Measurements from ENCODE around the gene ARHGEF26.

ARHGEF26 gene

GRCh38 chr3:154125378-154126030 lies 4.3 kb downstream of the ARHGEF26 start:
- no peak for DNase-seq
- TF ChIP-seq POLR2A (IDR thresholded peaks at IDR 0.05; ENCODE audit: low read length) (no peak), GATA1 (IDR thresholded peaks at IDR 0.05; ENCODE audit: low read depth, low read length) (no peak)

GRCh38 chr3:154126651-154127050 lies 5.5 kb downstream of the ARHGEF26 start:
- no peak for TF ChIP-seq POLR2A (IDR thresholded peaks at IDR 0.05; ENCODE audit: low read length)
- no peak for TF ChIP-seq GATA1 (IDR thresholded peaks at IDR 0.05; ENCODE audit: low read depth, low read length)
- no peak for DNase-seq

- DNase-seq = no peak
- TF ChIP-seq GATA1 (IDR thresholded peaks at IDR 0.05; ENCODE audit: low read depth, low read length) (no peak), POLR2A (IDR thresholded peaks at IDR 0.05; ENCODE audit: low read length) (no peak)
Observed at GRCh38 chr3:154129625-154130024, 8.4 kb downstream of the ARHGEF26 start.

GRCh38 chr3:154130540-154130939 lies 9.3 kb downstream of the ARHGEF26 start:
- TF ChIP-seq GATA1 (IDR thresholded peaks at IDR 0.05; ENCODE audit: low read depth, low read length) = no peak
- no peak for TF ChIP-seq POLR2A (IDR thresholded peaks at IDR 0.05; ENCODE audit: low read length)
- DNase-seq = no peak

- TF ChIP-seq GATA1 (IDR thresholded peaks at IDR 0.05; ENCODE audit: low read depth, low read length) (no peak), POLR2A (IDR thresholded peaks at IDR 0.05; ENCODE audit: low read length) (no peak)
- no peak for DNase-seq
Observed at GRCh38 chr3:154131830-154132229, 10.6 kb downstream of the ARHGEF26 start.

DNA sequence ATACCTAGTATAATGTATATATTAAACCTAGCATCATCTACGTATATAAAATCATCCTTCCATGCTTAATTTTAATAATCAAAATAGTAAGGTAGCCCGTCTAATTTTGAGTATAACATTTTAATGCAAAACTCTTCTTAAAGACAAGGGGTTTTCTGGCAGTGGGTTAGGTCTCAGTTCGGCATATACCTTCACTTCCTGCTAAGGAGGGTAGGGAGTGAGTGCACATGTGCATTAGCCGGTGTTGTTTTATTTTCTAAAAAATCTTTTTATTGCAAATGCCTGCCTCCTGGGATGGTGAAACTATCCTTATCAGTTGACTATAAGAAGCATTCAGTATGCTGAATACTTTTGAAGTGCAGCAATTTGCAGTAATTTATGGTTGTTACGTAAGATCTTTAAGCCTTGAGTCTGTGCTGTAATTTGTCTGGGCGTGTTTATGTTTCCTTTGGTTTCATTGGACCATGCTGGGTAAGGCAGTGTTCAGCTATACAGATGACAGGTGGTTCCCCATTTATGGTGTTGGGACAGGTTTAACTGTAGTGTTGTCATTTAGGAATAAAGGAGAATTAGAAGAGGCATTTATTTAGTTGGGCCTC lies 11.7 kb downstream of the ARHGEF26 start:
- no peak for TF ChIP-seq POLR2A (IDR thresholded peaks at IDR 0.05; ENCODE audit: low read length)
- no peak for TF ChIP-seq GATA1 (IDR thresholded peaks at IDR 0.05; ENCODE audit: low read depth, low read length)
- DNase-seq = no peak

DNA sequence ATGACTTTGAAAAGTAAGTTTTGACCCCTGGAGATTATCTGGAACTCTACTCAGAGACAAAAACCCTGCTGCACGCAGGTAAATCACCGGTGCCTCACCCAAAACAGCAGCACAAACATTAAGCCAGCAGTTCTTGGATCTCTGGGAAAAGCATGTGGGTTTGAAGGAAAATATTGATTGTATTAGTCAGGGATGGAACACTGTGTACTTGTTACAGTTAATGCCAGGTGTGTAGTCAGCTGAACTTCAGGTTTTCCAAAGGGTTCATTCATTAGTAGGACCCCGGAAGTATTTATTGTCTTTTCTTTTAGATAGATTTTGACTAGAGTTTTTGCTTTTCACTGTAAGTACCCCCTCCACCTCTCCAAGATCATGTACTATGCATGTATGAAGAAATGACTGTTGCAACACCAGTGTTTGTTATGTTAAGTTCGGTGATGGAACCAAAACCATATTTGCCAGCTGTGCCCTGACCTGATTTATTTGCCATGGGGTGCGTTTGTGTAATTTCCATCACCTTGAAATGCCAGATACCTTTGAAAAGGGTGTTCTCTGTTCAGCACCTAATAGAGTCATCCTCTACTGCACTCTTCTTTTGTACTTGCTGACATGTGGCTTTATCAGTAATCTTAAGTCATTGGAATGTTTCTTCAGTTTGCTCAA lies 14.5 kb downstream of the ARHGEF26 start:
- DNase-seq = no peak
- TF ChIP-seq GATA1 (IDR thresholded peaks at IDR 0.05; ENCODE audit: low read depth, low read length) (no peak), POLR2A (IDR thresholded peaks at IDR 0.05; ENCODE audit: low read length) (no peak)

DNA sequence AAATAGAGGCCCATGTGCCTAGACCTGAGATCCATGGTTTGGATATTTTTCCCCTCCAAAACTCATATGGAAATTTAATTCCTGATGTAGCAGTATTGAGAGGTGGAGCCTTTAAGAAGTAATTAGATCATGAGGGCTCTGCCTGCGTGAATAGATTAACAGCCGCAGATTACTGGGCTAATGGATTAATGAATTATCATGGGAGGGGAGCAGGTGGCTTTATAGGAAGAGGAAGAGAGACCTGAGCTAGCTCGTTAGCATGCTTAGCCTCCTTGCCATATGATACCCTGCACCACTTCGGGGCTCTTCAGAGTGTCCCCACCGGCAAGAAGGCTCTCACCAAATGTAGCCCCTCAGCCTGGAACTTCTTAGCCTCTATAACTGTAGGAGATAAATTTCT lies 15.8 kb downstream of the ARHGEF26 start:
- no peak for DNase-seq
- TF ChIP-seq GATA1 (IDR thresholded peaks at IDR 0.05; ENCODE audit: low read depth, low read length) = no peak

DNA sequence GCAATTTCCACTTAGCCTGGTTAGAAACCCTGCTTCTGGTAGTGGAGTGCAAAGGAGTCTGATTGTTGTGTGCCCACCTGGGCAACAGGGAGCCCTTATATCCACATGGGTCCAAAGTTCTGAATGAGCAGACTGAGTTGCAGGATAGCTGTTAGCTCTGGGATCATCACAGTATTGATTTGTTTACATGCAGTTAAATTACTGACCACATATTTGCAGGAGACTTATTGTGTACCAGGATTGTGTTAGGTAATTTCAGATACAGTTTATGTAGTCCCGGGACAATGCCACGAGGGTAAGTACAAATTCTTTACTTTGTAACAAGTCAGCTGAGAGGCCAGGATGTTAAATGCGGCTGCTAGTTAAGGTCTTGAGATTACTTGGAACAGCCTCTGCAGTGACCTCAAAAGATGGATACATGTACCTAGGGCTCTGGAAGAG lies 18.8 kb downstream of the ARHGEF26 start:
- no peak for TF ChIP-seq GATA1 (IDR thresholded peaks at IDR 0.05; ENCODE audit: low read depth, low read length)
- no peak for TF ChIP-seq POLR2A (IDR thresholded peaks at IDR 0.05; ENCODE audit: low read length)
- DNase-seq = no peak

DNA sequence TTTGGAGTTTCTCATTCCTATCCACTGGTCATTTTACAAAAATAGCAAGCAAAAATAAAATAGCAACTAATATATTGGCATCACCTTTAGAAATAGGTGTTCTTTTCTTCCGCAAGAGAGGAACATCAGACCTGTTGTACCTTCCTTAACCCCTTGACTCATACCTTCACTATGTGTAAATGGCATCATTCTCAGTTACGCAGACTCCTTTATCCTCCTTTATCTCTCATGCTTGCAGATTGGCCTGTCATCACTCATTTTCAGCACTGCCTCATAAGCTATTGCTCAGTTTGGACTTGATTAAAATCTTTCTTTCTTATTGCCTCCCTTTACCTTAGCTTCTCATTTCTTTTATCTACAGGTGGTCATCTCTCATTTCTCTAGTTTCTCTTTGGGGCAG lies 21.4 kb downstream of the ARHGEF26 start:
- TF ChIP-seq POLR2A (IDR thresholded peaks at IDR 0.05; ENCODE audit: low read length) = no peak
- TF ChIP-seq GATA1 (IDR thresholded peaks at IDR 0.05; ENCODE audit: low read depth, low read length) = no peak
- DNase-seq = no peak

- DNase-seq = no peak
- TF ChIP-seq POLR2A (IDR thresholded peaks at IDR 0.05; ENCODE audit: low read length) (no peak), GATA1 (IDR thresholded peaks at IDR 0.05; ENCODE audit: low read depth, low read length) (no peak)
Observed at GRCh38 chr3:154143873-154144272, 22.7 kb downstream of the ARHGEF26 start.

- TF ChIP-seq POLR2A (IDR thresholded peaks at IDR 0.05; ENCODE audit: low read length) (no peak), GATA1 (IDR thresholded peaks at IDR 0.05; ENCODE audit: low read depth, low read length) (no peak)
- DNase-seq = no peak
Observed at GRCh38 chr3:154144825-154145465, 23.8 kb downstream of the ARHGEF26 start.

DNA sequence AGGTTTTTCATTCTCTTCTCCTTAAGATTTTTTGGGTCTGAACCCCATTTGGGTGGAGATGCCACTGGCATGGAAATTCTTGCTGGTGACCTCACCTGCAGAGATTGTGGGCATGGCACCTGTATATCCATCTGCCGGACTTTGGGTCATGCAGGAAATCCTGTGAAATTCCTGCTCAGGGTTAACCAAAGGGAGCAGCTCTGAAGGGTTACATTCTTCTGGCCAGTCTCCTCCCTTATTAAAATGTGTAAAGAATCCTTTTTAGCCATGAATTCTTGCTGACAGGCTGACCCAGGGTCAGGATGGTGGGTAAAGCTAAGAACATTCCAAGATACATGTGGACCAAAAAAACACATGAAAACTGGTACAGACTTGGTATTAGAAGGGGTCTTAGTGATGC lies 27.4 kb downstream of the ARHGEF26 start:
- DNase-seq = no peak
- TF ChIP-seq POLR2A (IDR thresholded peaks at IDR 0.05; ENCODE audit: low read length) = no peak
- TF ChIP-seq GATA1 (IDR thresholded peaks at IDR 0.05; ENCODE audit: low read depth, low read length) = no peak

- TF ChIP-seq GATA1 (IDR thresholded peaks at IDR 0.05; ENCODE audit: low read depth, low read length) (no peak), POLR2A (IDR thresholded peaks at IDR 0.05; ENCODE audit: low read length) (no peak)
- no peak for DNase-seq
Observed at GRCh38 chr3:154149286-154149685, 28.1 kb downstream of the ARHGEF26 start.
